ENCODE results near the gene GALNT8. TPM values are rescaled to one million over a fixed set of nuclear protein-coding genes. Genes with fewer than 3 reads are reported as not detected.

Gene GALNT8
- total and polyA plus RNA-seq, 2 donors (not counting 1 experiment from before 2014, with no cell fraction given) = 0.30 to 1.3 TPM

GRCh38 chr12:4723226-4723625, 3.0 kb downstream of the GALNT8 start:
- H3K36me3 ChIP-seq (replicated peaks in 1 of 2; ENCODE audit: control extremely low read depth in 1 of 2, control insufficient read depth in 1 of 2, extremely low read depth in 1 of 2, insufficient read depth in 2 of 2, low read length in 1 of 2) = no peaks in the 10 kb centered on the region
- no peaks in the 10 kb centered on the region for H3K79me2 ChIP-seq (ENCODE audit: control insufficient read depth, insufficient read depth, low read length)
- DNase-seq (no peak), ATAC-seq (ENCODE audit: low read depth) (no peak)
- H2AFZ ChIP-seq (ENCODE audit: insufficient read depth, low read depth, low read length, poor library complexity, severe bottlenecking) = no peak overlapping the region
- H3K4me2 ChIP-seq (replicated peaks; ENCODE audit: low read depth, low read length, poor library complexity, severe bottlenecking) = no peak overlapping the region
- TF ChIP-seq CTCF (IDR thresholded peaks at IDR 0.05) = no peak
- no peak for TF ChIP-seq EZH2 (IDR thresholded peaks at IDR 0.05; ENCODE audit: borderline replicate concordance, insufficient read depth, low read depth, low read length, poor library complexity, severe bottlenecking)
- Mint-ChIP-seq H3K9me3 (ENCODE audit: insufficient read depth) (no peaks in the 10 kb centered on the region), H3K4me1 (no peaks in the 10 kb centered on the region), H3K27me3 (peaks cover 38% of the 10 kb centered on the region), H3K4me3 (no peak overlapping the region), H3K27ac (no peak overlapping the region)
- H4K20me1 ChIP-seq (ENCODE audit: control insufficient read depth, insufficient read depth, low read length, poor library complexity, severe bottlenecking) = no peaks in the 10 kb centered on the region
- POLR2A ChIA-PET = no interaction called here
- H3K9me3 ChIP-seq (ENCODE audit: control extremely low read depth in 1 of 3, control insufficient read depth in 2 of 3, insufficient read depth in 1 of 3, low read length in 2 of 3) = no peaks in the 10 kb centered on the region
- 94% methylated on average over 3 of the region's 3 CpGs for WGBS (ENCODE audit: insufficient coverage)
- H3K27me3 ChIP-seq (replicated peaks in 1 of 4; ENCODE audit: control extremely low read depth in 1 of 4, control insufficient read depth in 3 of 4, insufficient read depth in 4 of 4, low read length in 3 of 4) = peaks cover 0 to 15% (median 4%) of the 10 kb centered on the region in 4 experiments
- no peaks in the 10 kb centered on the region for H3K4me1 ChIP-seq (ENCODE audit: control insufficient read depth in 2 of 2, insufficient read depth in 2 of 2, low read length in 2 of 2)
- no peak overlapping the region for H3K4me3 ChIP-seq (ENCODE audit: control extremely low read depth in 1 of 5, extremely low read depth in 1 of 5, insufficient read depth in 1 of 5, low read depth in 2 of 5, low read length in 4 of 5)
- no peak overlapping the region for H3K9ac ChIP-seq (ENCODE audit: low read length)
- intact Hi-C loops (cut with micrococcal nuclease) = no loop called here
- CTCF ChIA-PET = no interaction called here
- no peak overlapping the region for H3K27ac ChIP-seq (ENCODE audit: low read length in 2 of 2)

- H3K36me3 ChIP-seq (replicated peaks in 1 of 2; ENCODE audit: control extremely low read depth in 1 of 2, control insufficient read depth in 1 of 2, extremely low read depth in 1 of 2, insufficient read depth in 2 of 2, low read length in 1 of 2) = no peaks in the 10 kb centered on the region
- no peaks in the 10 kb centered on the region for H3K79me2 ChIP-seq (ENCODE audit: control insufficient read depth, insufficient read depth, low read length)
- 50% methylated on average over 1 of the region's 3 CpGs for WGBS (ENCODE audit: insufficient coverage)
- no peak overlapping the region for H3K4me3 Mint-ChIP-seq
- no peaks in the 10 kb centered on the region for H3K4me1 Mint-ChIP-seq
- POLR2A ChIA-PET = no interaction called here
- H3K27ac Mint-ChIP-seq = no peak overlapping the region
- peaks cover 0 to 12% (median 4%) of the 10 kb centered on the region in 4 experiments for H3K27me3 ChIP-seq (replicated peaks in 1 of 4; ENCODE audit: control extremely low read depth in 1 of 4, control insufficient read depth in 3 of 4, insufficient read depth in 4 of 4, low read length in 3 of 4)
- ATAC-seq (ENCODE audit: low read depth) = no peak
- H3K9me3 Mint-ChIP-seq (ENCODE audit: insufficient read depth) = no peaks in the 10 kb centered on the region
- CTCF ChIA-PET = no interaction called here
- no peak for DNase-seq
- H3K4me3 ChIP-seq (ENCODE audit: control extremely low read depth in 1 of 5, extremely low read depth in 1 of 5, insufficient read depth in 1 of 5, low read depth in 2 of 5, low read length in 4 of 5) = no peak overlapping the region
- H4K20me1 ChIP-seq (ENCODE audit: control insufficient read depth, insufficient read depth, low read length, poor library complexity, severe bottlenecking) = no peaks in the 10 kb centered on the region
- H2AFZ ChIP-seq (ENCODE audit: insufficient read depth, low read depth, low read length, poor library complexity, severe bottlenecking) = no peak overlapping the region
- no peaks in the 10 kb centered on the region for H3K4me1 ChIP-seq (ENCODE audit: control insufficient read depth in 2 of 2, insufficient read depth in 2 of 2, low read length in 2 of 2)
- H3K27me3 Mint-ChIP-seq = peaks cover 25% of the 10 kb centered on the region
- no peak overlapping the region for H3K27ac ChIP-seq (ENCODE audit: low read length in 2 of 2)
- TF ChIP-seq EZH2 (IDR thresholded peaks at IDR 0.05; ENCODE audit: borderline replicate concordance, insufficient read depth, low read depth, low read length, poor library complexity, severe bottlenecking) = no peak
- TF ChIP-seq CTCF (IDR thresholded peaks at IDR 0.05) = no peak
- intact Hi-C loops (cut with micrococcal nuclease) = no loop called here
- H3K9ac ChIP-seq (ENCODE audit: low read length) = no peak overlapping the region
- no peak overlapping the region for H3K4me2 ChIP-seq (replicated peaks; ENCODE audit: low read depth, low read length, poor library complexity, severe bottlenecking)
- H3K9me3 ChIP-seq (ENCODE audit: control extremely low read depth in 1 of 3, control insufficient read depth in 2 of 3, insufficient read depth in 1 of 3, low read length in 2 of 3) = no peaks in the 10 kb centered on the region
Measured at GRCh38 chr12:4725057-4725456, 4.9 kb downstream of the GALNT8 start.

Measured in B cell (primary cell).